Jurkat, Clone E6-1 (cell line): ENCODE measurements around the gene PPP2R5E.
"Not testable (repeated sequence)": the region's sequence is repeated elsewhere in the genome, so short reads cannot be mapped to it uniquely, and the experiment has no call there.

Source experiments
- DNase-seq: peaks from one replicate; pipeline ENCODE4 v3.0.0-alpha.2; 2011; ENCODE audit warnings: low read depth, low spot score
- H3K4me3 ChIP-seq: 2 replicates; pipeline ENCODE4 v1.5.1; 2011; ENCODE audit warnings: mild to moderate bottlenecking, low read length, control low read depth, moderate library complexity

PPP2R5E gene

GRCh38 chr14:63398952-63399351 is 144.2 kb downstream of the PPP2R5E start:
- no peak overlapping the region for H3K4me3 ChIP-seq
- DNase-seq: no peak

GRCh38 chr14:63394841-63395240 is 148.3 kb downstream of the PPP2R5E start:
- DNase-seq: no peak
- no peak overlapping the region for H3K4me3 ChIP-seq

- no peak overlapping the region for H3K4me3 ChIP-seq
- no peak for DNase-seq
These were observed 148.7 kb downstream of the PPP2R5E start for GRCh38 chr14:63394432-63394831.

- no peak overlapping the region for H3K4me3 ChIP-seq
These were observed 150.2 kb downstream of the PPP2R5E start for GRCh38 chr14:63393012-63393411.

GRCh38 chr14:63392236-63392635 is 150.9 kb downstream of the PPP2R5E start:
- DNase-seq: no peak

More at GRCh38 chr14:63393012-63393411, 150.2 kb downstream of the PPP2R5E start:
- no peak for DNase-seq

GRCh38 chr14:63388766-63389431 is 154.3 kb downstream of the PPP2R5E start:
- peak; percentile 50 for DNase-seq
- no peak overlapping the region for H3K4me3 ChIP-seq

More at GRCh38 chr14:63392236-63392635, 150.9 kb downstream of the PPP2R5E start:
- H3K4me3 ChIP-seq: no peak overlapping the region

GRCh38 chr14:63387711-63388110 is 155.5 kb downstream of the PPP2R5E start:
- no peak for DNase-seq
- H3K4me3 ChIP-seq: no peak overlapping the region

GRCh38 chr14:63383776-63384367 is 159.3 kb downstream of the PPP2R5E start:
- no peak overlapping the region for H3K4me3 ChIP-seq
- peak; percentile 89 for DNase-seq

GRCh38 chr14:63378444-63378843 is 164.7 kb downstream of the PPP2R5E start:
- DNase-seq: no peak
- no peak overlapping the region for H3K4me3 ChIP-seq

- H3K4me3 ChIP-seq: no peak overlapping the region
- DNase-seq: no peak
These were observed 167.4 kb downstream of the PPP2R5E start for GRCh38 chr14:63375769-63376168.

- not testable (repeated sequence) for H3K4me3 ChIP-seq, DNase-seq
These were observed 171.6 kb downstream of the PPP2R5E start for GRCh38 chr14:63371613-63372012.

- H3K4me3 ChIP-seq: no peak overlapping the region
- DNase-seq: no peak
These were observed 172.1 kb downstream of the PPP2R5E start for GRCh38 chr14:63371033-63371432.

GRCh38 chr14:63367742-63368364 is 175.3 kb downstream of the PPP2R5E start:
- no peak overlapping the region for H3K4me3 ChIP-seq
- no peak for DNase-seq

- no peak overlapping the region for H3K4me3 ChIP-seq
- DNase-seq: no peak
These were observed 180.8 kb downstream of the PPP2R5E start for GRCh38 chr14:63362389-63362819.

GRCh38 chr14:63361790-63362189 is 181.4 kb downstream of the PPP2R5E start:
- no peak for DNase-seq

GRCh38 chr14:63357841-63358240 is 185.3 kb downstream of the PPP2R5E start:
- H3K4me3 ChIP-seq: no peak overlapping the region
- DNase-seq: no peak

More at GRCh38 chr14:63361790-63362189, 181.4 kb downstream of the PPP2R5E start:
- H3K4me3 ChIP-seq: no peak overlapping the region

GRCh38 chr14:63345826-63346225 is 197.4 kb downstream of the PPP2R5E start:
- no peak for DNase-seq
- H3K4me3 ChIP-seq: no peak overlapping the region

GRCh38 chr14:63344336-63344735 is 198.8 kb downstream of the PPP2R5E start:
- DNase-seq: no peak
- no peak overlapping the region for H3K4me3 ChIP-seq

GRCh38 chr14:63343878-63344277 is 199.3 kb downstream of the PPP2R5E start:
- H3K4me3 ChIP-seq: no peak overlapping the region
- no peak for DNase-seq

- H3K4me3 ChIP-seq: no peak overlapping the region
These were observed 200.8 kb downstream of the PPP2R5E start for GRCh38 chr14:63342371-63342770.

More at GRCh38 chr14:63342371-63342770, 200.8 kb downstream of the PPP2R5E start:
- no peak for DNase-seq
